ENCODE measurements around the gene CR1L. TPM values are rescaled to one million over a fixed set of nuclear protein-coding genes. Genes with fewer than 3 reads are reported as not detected.
A peak's percentile ranks its signal among the peaks of the same experiment; 100 is the strongest.

Gene CR1L
- total and polyA plus RNA-seq, 9 of the 15 experiments (the other 6 are each of a cell fraction or from before 2014, with no cell fraction given): 10.1 to 74.8 (median 34.3) TPM

DNA sequence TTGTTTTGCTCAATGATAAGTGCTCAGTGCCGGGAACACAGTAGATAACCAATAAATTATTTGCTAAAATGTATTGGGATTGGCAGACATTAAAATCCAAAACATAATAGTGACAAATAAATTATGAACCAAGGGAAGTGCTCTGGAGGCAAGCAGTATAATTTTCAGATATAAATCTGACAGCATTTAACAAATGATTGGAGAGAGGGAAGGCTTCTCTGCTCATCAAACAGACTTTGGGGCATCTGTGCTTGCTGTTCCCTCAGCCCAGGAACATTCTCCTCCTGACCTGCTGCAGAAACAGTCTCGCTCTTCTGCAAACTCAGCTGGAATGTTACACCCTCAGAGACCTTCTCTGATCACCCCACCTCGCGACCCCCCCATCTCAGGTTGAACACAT is 109.1 kb downstream of the CR1L start:
- FAIRE-seq (no peak), ATAC-seq (no peak), DNase-seq (ENCODE audit: extremely low read depth in 1 of 4, low spot score in 3 of 4) (no peak)
- intact Hi-C loops (cut with micrococcal nuclease): loop anchor here (2.0 to 5.0 kb wide), 3 partner anchors 25 to 107 kb away; partner anchors contain the start of gene CR1L
- H2AFZ ChIP-seq (ENCODE audit: low read depth, low read length): no peak overlapping the region
- peaks cover 100% of the 10 kb centered on the region for H3K79me2 ChIP-seq (ENCODE audit: control insufficient read depth, insufficient read depth, low read length)
- H3K9ac ChIP-seq (ENCODE audit: insufficient read depth in 1 of 2, low read depth in 2 of 2, low read length in 2 of 2): peak overlapping the region; percentile 66 to 83; a peak in 3 of 4 replicates
- no peaks in the 10 kb centered on the region for H3K27me3 ChIP-seq (ENCODE audit: control insufficient read depth in 2 of 2, insufficient read depth in 2 of 2, low read length in 2 of 2)
- ChIA-PET CTCF (ENCODE audit: low intra/inter-chr PET ratio) (no interaction called here), POLR2A (interaction anchor here (0.6 to 0.9 kb wide), 5 partner anchors 12 to 123 kb away, joined by 3 to 4 read pairs (median 3); no protein-coding TSS in a partner anchor)
- H3K9me3 ChIP-seq (replicated peaks; ENCODE audit: control insufficient read depth, insufficient read depth, low read depth, low read length): no peaks in the 10 kb centered on the region
- H3K36me3 ChIP-seq (ENCODE audit: control insufficient read depth, insufficient read depth, low read length): peaks cover 41% of the 10 kb centered on the region
- in situ Hi-C loops (cut with MboI): no loop called here
- no TSS peak for BruUV-seq (replicated peaks)
- H4K20me1 ChIP-seq (replicated peaks; ENCODE audit: control insufficient read depth, insufficient read depth, low read length): peaks cover 33% of the 10 kb centered on the region; the same call in 1 of the 2 replicates
- peak overlapping the region; percentile 7; the same call in 1 of the 3 replicates for H3K27ac ChIP-seq (ENCODE audit: extremely low read depth, low read depth, low read length)
- H3K9me1 ChIP-seq (ENCODE audit: control insufficient read depth, insufficient read depth, low read length): no peaks in the 10 kb centered on the region
- H3K4me1 ChIP-seq (replicated peaks in 1 of 2; ENCODE audit: control insufficient read depth in 2 of 2, insufficient read depth in 2 of 2, low read length in 2 of 2): peaks cover 17 to 38% of the 10 kb centered on the region in 2 experiments
- WGBS (ENCODE audit: insufficient coverage, low coverage, missing lambda C conversion rate): 5% methylated on average over 4 of the region's 4 CpGs
- peak overlapping the region; percentile 95 for H3K4me2 ChIP-seq (ENCODE audit: insufficient read depth, low read length)
- peak overlapping the region; percentile 92 for H3K4me3 ChIP-seq
- TF ChIP-seq NEUROD1 (IDR thresholded peaks at IDR 0.05; ENCODE audit: borderline replicate concordance, low read depth, low read length, partially characterized antibody): no peak
- TF ChIP-seq RBM15 (IDR thresholded peaks at IDR 0.05; ENCODE audit: insufficient read depth, low read length): no peak
- TF ChIP-seq, protein P1, sequence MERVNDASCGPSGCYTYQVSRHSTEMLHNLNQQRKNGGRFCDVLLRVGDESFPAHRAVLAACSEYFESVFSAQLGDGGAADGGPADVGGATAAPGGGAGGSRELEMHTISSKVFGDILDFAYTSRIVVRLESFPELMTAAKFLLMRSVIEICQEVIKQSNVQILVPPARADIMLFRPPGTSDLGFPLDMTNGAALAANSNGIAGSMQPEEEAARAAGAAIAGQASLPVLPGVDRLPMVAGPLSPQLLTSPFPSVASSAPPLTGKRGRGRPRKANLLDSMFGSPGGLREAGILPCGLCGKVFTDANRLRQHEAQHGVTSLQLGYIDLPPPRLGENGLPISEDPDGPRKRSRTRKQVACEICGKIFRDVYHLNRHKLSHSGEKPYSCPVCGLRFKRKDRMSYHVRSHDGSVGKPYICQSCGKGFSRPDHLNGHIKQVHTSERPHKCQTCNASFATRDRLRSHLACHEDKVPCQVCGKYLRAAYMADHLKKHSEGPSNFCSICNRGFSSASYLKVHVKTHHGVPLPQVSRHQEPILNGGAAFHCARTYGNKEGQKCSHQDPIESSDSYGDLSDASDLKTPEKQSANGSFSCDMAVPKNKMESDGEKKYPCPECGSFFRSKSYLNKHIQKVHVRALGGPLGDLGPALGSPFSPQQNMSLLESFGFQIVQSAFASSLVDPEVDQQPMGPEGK (CRISPR knock-in tag; IDR thresholded peaks at IDR 0.05; ENCODE audit: borderline replicate concordance): no peak
- no peak for TF ChIP-seq ZFPM2 (CRISPR knock-in tag; IDR thresholded peaks at IDR 0.05)
- TF ChIP-seq SIN3A (IDR thresholded peaks at IDR 0.05; ENCODE audit: borderline replicate concordance in 2 of 2, control insufficient read depth in 1 of 2, low read depth in 2 of 2, low read length in 2 of 2): no peak
- no peak for TF ChIP-seq KAT8 (IDR thresholded peaks at IDR 0.05; ENCODE audit: low read depth)
- TF ChIP-seq ZNF354B (CRISPR knock-in tag; IDR thresholded peaks at IDR 0.05): no peak
- TF ChIP-seq, protein P2, sequence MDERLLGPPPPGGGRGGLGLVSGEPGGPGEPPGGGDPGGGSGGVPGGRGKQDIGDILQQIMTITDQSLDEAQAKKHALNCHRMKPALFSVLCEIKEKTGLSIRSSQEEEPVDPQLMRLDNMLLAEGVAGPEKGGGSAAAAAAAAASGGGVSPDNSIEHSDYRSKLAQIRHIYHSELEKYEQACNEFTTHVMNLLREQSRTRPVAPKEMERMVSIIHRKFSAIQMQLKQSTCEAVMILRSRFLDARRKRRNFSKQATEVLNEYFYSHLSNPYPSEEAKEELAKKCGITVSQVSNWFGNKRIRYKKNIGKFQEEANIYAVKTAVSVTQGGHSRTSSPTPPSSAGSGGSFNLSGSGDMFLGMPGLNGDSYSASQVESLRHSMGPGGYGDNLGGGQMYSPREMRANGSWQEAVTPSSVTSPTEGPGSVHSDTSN (CRISPR knock-in tag; IDR thresholded peaks at IDR 0.05; ENCODE audit: low read depth): no peak
- TF ChIP-seq, protein P2 (tag; conservative IDR thresholded peaks at IDR 0.05; ENCODE audit: low read depth): peak; percentile 60
- TF ChIP-seq, protein P3, sequence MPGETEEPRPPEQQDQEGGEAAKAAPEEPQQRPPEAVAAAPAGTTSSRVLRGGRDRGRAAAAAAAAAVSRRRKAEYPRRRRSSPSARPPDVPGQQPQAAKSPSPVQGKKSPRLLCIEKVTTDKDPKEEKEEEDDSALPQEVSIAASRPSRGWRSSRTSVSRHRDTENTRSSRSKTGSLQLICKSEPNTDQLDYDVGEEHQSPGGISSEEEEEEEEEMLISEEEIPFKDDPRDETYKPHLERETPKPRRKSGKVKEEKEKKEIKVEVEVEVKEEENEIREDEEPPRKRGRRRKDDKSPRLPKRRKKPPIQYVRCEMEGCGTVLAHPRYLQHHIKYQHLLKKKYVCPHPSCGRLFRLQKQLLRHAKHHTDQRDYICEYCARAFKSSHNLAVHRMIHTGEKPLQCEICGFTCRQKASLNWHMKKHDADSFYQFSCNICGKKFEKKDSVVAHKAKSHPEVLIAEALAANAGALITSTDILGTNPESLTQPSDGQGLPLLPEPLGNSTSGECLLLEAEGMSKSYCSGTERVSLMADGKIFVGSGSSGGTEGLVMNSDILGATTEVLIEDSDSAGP (CRISPR knock-in tag; IDR thresholded peaks at IDR 0.05): no peak
- TF ChIP-seq, protein P4, sequence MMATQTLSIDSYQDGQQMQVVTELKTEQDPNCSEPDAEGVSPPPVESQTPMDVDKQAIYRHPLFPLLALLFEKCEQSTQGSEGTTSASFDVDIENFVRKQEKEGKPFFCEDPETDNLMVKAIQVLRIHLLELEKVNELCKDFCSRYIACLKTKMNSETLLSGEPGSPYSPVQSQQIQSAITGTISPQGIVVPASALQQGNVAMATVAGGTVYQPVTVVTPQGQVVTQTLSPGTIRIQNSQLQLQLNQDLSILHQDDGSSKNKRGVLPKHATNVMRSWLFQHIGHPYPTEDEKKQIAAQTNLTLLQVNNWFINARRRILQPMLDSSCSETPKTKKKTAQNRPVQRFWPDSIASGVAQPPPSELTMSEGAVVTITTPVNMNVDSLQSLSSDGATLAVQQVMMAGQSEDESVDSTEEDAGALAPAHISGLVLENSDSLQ (IDR thresholded peaks at IDR 0.05): peak; percentile 47

All from K562 (cell line).